HCT116 (cell line): ENCODE measurements around the gene PCSK2. TPM values are rescaled to one million over a fixed set of nuclear protein-coding genes. Genes with fewer than 3 reads are reported as not detected.

Experiments used
- ATAC-seq: fragments of 200-7000 bp; cut with Tn5 transposase; 2 replicates; pipeline ENCODE4 v1.9.1; 2020; ENCODE audit warnings: mild to moderate bottlenecking, moderate library complexity
- BruUV-seq: library from RNA; stranded (reverse); fragments of 400-500 nt; replicated peaks from 2 replicates; lab custom pipeline; 2021; lab: Mats Ljungman, UMichigan
- CTCF ChIA-PET: fragments of 300-600 bp; sonication (Branson Sonifier 250); formaldehyde crosslinking; loops from one replicate; lab custom pipeline; 2021; ENCODE audit warnings: antibody characterized with exemption; lab: Charles Lee
- POLR2A ChIA-PET: fragments of 300-600, 350-600 bp; sonication (Branson Sonifier 250); formaldehyde crosslinking; loops from one replicate; lab custom pipeline; 2021; ENCODE audit warnings: antibody characterized with exemption; lab: Charles Lee
- RAD21 ChIA-PET, 2 experiments: fragments of 300-600 bp; sonication (Branson Sonifier 250); formaldehyde crosslinking; loops; one replicate each; lab custom pipeline; 2023; ENCODE audit warnings: low total read pairs in 2 of 2; ENCODE audit not compliant: uncharacterized antibody in 2 of 2, unreplicated experiment in 2 of 2, low non-redundant PET in 1 of 2; lab: Charles Lee
- DNase-seq: peaks from one replicate; pipeline ENCODE4 v3.0.0-alpha.2; 2010; ENCODE audit warnings: low read depth, low spot score
- H2AFZ ChIP-seq: fragments of 200-600 bp; shearing (Covaris generic), sonication (generic); 2 replicates; pipeline ENCODE4 v1.6.1; 2017; ENCODE audit warnings: low read depth, mixed run types, mixed read lengths, antibody characterized with exemption, low read length; ENCODE audit not compliant: poor library complexity, severe bottlenecking
- H3K27ac ChIP-seq: 2 replicates; pipeline ENCODE4 v1.5.1; 2012; ENCODE audit warnings: low read depth, low read length
- H3K27me3 ChIP-seq: fragments of 200-600 bp; sonication (generic); 2 replicates; pipeline ENCODE4 v1.6.1; 2016; ENCODE audit warnings: mixed run types, low read length, mixed read lengths; ENCODE audit not compliant: insufficient read depth
- H3K36me3 ChIP-seq, 2 experiments: fragments of 200-500 bp in 1 of 2; fragments of 200-600 bp in 1 of 2; sonication (Bioruptor generic) in 1 of 2; sonication (generic) in 1 of 2; 2 replicates each; pipeline versions ENCODE4 v1.5.1 to v1.6.1; 2014 to 2016; ENCODE audit warnings: low read length in 2 of 2, inconsistent platforms in 1 of 2, mixed read lengths in 1 of 2, mixed run types in 1 of 2; ENCODE audit not compliant: insufficient read depth in 2 of 2, control insufficient read depth in 1 of 2
- H3K4me1 ChIP-seq, 2 experiments: fragments of 200-600 bp in 1 of 2; sonication (generic) in 1 of 2; 2 replicates each; pipeline versions ENCODE4 v1.5.1 to v1.6.1; 2012 to 2017; ENCODE audit warnings: low read length in 2 of 2, inconsistent platforms in 1 of 2, mild to moderate bottlenecking in 1 of 2, mixed read lengths in 1 of 2, mixed run types in 1 of 2, moderate library complexity in 1 of 2; ENCODE audit not compliant: insufficient read depth in 2 of 2, control insufficient read depth in 1 of 2
- H3K4me2 ChIP-seq: fragments of 200-600 bp; sonication (generic); 2 replicates; pipeline ENCODE4 v1.6.1; 2017; ENCODE audit warnings: mixed run types, low read length, mixed read lengths
- H3K4me3 ChIP-seq, 2 experiments: fragments of 200-600 bp in 1 of 2; sonication (generic) in 1 of 2; replicated peaks in 1 of 2; 2 replicates each; pipeline ENCODE4 v1.5.1; 2011 to 2016; ENCODE audit warnings: low read length in 2 of 2, control low read depth in 1 of 2, low read depth in 1 of 2, mild to moderate bottlenecking in 1 of 2, mixed read lengths in 1 of 2, mixed run types in 1 of 2
- H3K79me2 ChIP-seq: fragments of 200-600 bp; sonication (generic); 2 replicates; pipeline ENCODE4 v1.6.1; 2017; ENCODE audit warnings: mild to moderate bottlenecking, mixed run types, low read length, moderate library complexity, mixed read lengths; ENCODE audit not compliant: insufficient read depth
- H3K9ac ChIP-seq: fragments of 200-600 bp; sonication (generic); 2 replicates; pipeline ENCODE4 v1.6.1; 2016; ENCODE audit warnings: low read length, mixed read lengths
- H3K9me2 ChIP-seq: fragments of 200-600 bp; sonication (generic), shearing (Covaris generic); 2 replicates; pipeline ENCODE4 v1.6.1; 2017; ENCODE audit warnings: mixed run types, mild to moderate bottlenecking, moderate library complexity; ENCODE audit not compliant: insufficient read depth
- H3K9me3 ChIP-seq, 2 experiments: fragments of 200-500 bp in 1 of 2; fragments of 200-600 bp in 1 of 2; sonication (Bioruptor generic) in 1 of 2; sonication (generic) in 1 of 2; 2 replicates each; pipeline ENCODE4 v1.6.1; 2014 to 2017; ENCODE audit warnings: low read length in 2 of 2, mixed read lengths in 2 of 2, inconsistent platforms in 1 of 2, low read depth in 1 of 2, mild to moderate bottlenecking in 1 of 2, mixed run types in 1 of 2, moderate library complexity in 1 of 2; ENCODE audit not compliant: control insufficient read depth in 1 of 2, insufficient read depth in 1 of 2
- H4K20me1 ChIP-seq: fragments of 200-600 bp; sonication (generic), shearing (Covaris generic); 2 replicates; pipeline ENCODE4 v1.6.1; 2017; ENCODE audit warnings: mixed run types, mild to moderate bottlenecking, moderate library complexity; ENCODE audit not compliant: insufficient read depth
- CBX3 ChIP-seq: IDR thresholded peaks from 2 replicates; pipeline ENCODE4 v1.6.1; 2012; ENCODE audit warnings: low read depth
- CEBPB ChIP-seq: IDR thresholded peaks from 2 replicates; pipeline ENCODE4 v1.6.1; 2012; ENCODE audit warnings: low read depth
- ELF1 ChIP-seq: IDR thresholded peaks from 2 replicates; pipeline ENCODE4 v1.6.1; 2012; ENCODE audit warnings: low read depth, borderline replicate concordance
- EZH2 ChIP-seq: fragments of 200-600 bp; sonication (generic); IDR thresholded peaks from 2 replicates; pipeline ENCODE4 v1.6.1; 2017; ENCODE audit warnings: antibody characterized with exemption, mixed run types
- FOSL1 ChIP-seq: IDR thresholded peaks from 2 replicates; pipeline ENCODE4 v1.6.1; 2012; ENCODE audit warnings: low read depth
- POLR2A ChIP-seq: IDR thresholded peaks from 2 replicates; pipeline ENCODE4 v1.7.0; 2011; ENCODE audit warnings: borderline replicate concordance; ENCODE audit not compliant: insufficient read depth, insufficient read length; ENCODE audit errors: extremely low read depth
- POLR2AphosphoS5 ChIP-seq: IDR thresholded peaks from 2 replicates; pipeline ENCODE4 v1.6.1; 2011; ENCODE audit warnings: mild to moderate bottlenecking, low read depth, low read length, moderate library complexity
- RAD21 ChIP-seq: IDR thresholded peaks from 2 replicates; pipeline ENCODE4 v1.6.1; 2012; ENCODE audit warnings: low read depth, mild to moderate bottlenecking
- SIN3A ChIP-seq: IDR thresholded peaks from 2 replicates; pipeline ENCODE4 v1.6.1; 2012; ENCODE audit warnings: low read depth
- SP1 ChIP-seq: IDR thresholded peaks from 2 replicates; pipeline ENCODE4 v1.6.1; 2012; ENCODE audit warnings: low read depth
- SRF ChIP-seq: IDR thresholded peaks from 2 replicates; pipeline ENCODE4 v1.6.1; 2012; ENCODE audit warnings: low read depth
- TCF7L2 ChIP-seq: IDR thresholded peaks from 2 replicates; pipeline ENCODE4 v1.7.0; 2011; ENCODE audit warnings: borderline replicate concordance, inconsistent platforms; ENCODE audit not compliant: insufficient read depth, insufficient read length; ENCODE audit errors: extremely low read depth
- YY1 ChIP-seq: IDR thresholded peaks from 2 replicates; pipeline ENCODE4 v1.6.1; 2011; ENCODE audit warnings: low read length, low read depth, moderate library complexity, mild to moderate bottlenecking; ENCODE audit not compliant: insufficient replicate concordance; ENCODE audit errors: extremely low read depth
- ZNF274 ChIP-seq: fragments of 200-500 bp; sonication (Bioruptor generic); IDR thresholded peaks from 2 replicates; pipeline ENCODE4 v1.6.1; 2014; ENCODE audit warnings: mild to moderate bottlenecking, low read depth, low read length, inconsistent platforms
- intact Hi-C: fragments of 100-400 bp; cut with micrococcal nuclease; formaldehyde crosslinking; loops from 2 replicates; pipeline ENCODE4 v1.10.0; 2022
- total RNA-seq: library from RNA; stranded (reverse); gene quantifications from one replicate; pipeline ENCODE4 v1.2.1, GENCODE V29; 2021; ENCODE audit not compliant: unreplicated experiment
- TF ChIP-seq, protein P1 (sequence below): IDR thresholded peaks from 2 replicates; pipeline ENCODE4 v1.6.1; 2011; ENCODE audit warnings: mild to moderate bottlenecking, low read length, moderate library complexity; ENCODE audit not compliant: insufficient replicate concordance; ENCODE audit errors: extremely low read depth
- TF ChIP-seq, protein P2 (sequence below): IDR thresholded peaks from 2 replicates; pipeline ENCODE4 v1.6.1; 2012
- TF ChIP-seq, protein P3 (sequence below): IDR thresholded peaks from 2 replicates; pipeline ENCODE4 v1.6.1; 2012; ENCODE audit warnings: low read depth
- TF ChIP-seq, protein P4 (sequence below): IDR thresholded peaks from 2 replicates; pipeline ENCODE4 v1.6.1; 2012

Gene PCSK2
- total RNA-seq, 1 experiment from 2014 or later = not detected

DNA sequence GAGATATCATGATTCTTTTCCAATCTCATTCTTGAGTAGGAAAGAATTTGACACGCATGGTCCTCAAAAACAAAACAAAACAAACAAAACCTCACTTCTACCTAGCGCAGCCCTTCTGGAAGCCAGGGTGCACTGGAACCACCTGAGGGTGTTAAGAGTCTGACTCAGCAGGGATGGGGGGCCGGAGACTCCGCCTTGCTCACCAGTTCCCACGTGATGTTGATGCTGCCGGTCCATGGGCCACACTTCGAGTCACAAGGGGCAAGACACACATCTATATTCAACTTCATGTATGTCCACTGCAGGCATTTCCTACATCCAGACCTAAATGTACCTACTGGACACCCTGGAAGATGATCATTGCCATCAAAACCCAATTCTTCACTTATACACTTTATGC is 274.0 kb downstream of the PCSK2 start (continued):
- TF ChIP-seq, protein P1, sequence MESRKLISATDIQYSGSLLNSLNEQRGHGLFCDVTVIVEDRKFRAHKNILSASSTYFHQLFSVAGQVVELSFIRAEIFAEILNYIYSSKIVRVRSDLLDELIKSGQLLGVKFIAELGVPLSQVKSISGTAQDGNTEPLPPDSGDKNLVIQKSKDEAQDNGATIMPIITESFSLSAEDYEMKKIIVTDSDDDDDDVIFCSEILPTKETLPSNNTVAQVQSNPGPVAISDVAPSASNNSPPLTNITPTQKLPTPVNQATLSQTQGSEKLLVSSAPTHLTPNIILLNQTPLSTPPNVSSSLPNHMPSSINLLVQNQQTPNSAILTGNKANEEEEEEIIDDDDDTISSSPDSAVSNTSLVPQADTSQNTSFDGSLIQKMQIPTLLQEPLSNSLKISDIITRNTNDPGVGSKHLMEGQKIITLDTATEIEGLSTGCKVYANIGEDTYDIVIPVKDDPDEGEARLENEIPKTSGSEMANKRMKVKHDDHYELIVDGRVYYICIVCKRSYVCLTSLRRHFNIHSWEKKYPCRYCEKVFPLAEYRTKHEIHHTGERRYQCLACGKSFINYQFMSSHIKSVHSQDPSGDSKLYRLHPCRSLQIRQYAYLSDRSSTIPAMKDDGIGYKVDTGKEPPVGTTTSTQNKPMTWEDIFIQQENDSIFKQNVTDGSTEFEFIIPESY = no peak
- TF ChIP-seq SIN3A = no peak

DNA sequence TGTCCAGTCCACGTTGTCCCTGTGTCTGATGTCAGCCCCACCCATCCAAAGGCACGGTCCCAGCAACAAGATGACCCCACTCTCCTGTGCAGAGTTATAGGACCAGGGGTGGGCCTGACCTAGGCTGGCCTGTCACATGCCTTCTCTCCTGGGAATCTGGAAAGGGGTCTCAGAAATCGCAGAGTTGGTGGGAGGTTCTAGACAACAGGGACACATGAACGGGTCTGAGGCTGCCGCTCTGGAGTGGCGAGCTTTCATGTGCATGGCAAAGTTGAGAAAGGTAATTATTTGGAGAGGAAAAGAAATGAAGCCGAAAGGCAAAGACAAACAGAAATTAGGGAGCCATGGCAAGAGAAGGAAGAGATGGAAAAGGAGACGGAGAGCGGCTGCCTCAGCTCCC is 274.9 kb downstream of the PCSK2 start:
- DNase-seq = no peak
- Histone ChIP-seq H3K27me3 (no peaks in the 10 kb centered on the region), H3K36me3 (no peaks in the 10 kb centered on the region), H4K20me1 (no peaks in the 10 kb centered on the region), H2AFZ (no peak overlapping the region), H3K4me3 (no peak overlapping the region), H3K9me2 (no peaks in the 10 kb centered on the region), H3K4me1 (peaks cover 5 to 17% of the 10 kb centered on the region in 2 experiments; a peak in 3 of 4 replicates), H3K27ac (no peak overlapping the region), H3K9me3 (no peaks in the 10 kb centered on the region), H3K4me2 (no peak overlapping the region), H3K9ac (no peak overlapping the region), H3K79me2 (no peaks in the 10 kb centered on the region)
- intact Hi-C loops = loop anchor here (10.0 kb wide), 1 partner anchor 393 kb away; no protein-coding TSS in a partner anchor
- CTCF ChIA-PET = no interaction called here
- RAD21 ChIA-PET = no interaction called here
- TF ChIP-seq, protein P2, sequence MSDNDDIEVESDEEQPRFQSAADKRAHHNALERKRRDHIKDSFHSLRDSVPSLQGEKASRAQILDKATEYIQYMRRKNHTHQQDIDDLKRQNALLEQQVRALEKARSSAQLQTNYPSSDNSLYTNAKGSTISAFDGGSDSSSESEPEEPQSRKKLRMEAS = no peak
- no peak for TF ChIP-seq CBX3
- TF ChIP-seq SRF = no peak
- TF ChIP-seq SP1 = no peak
- TF ChIP-seq YY1 = no peak
- TF ChIP-seq FOSL1 = no peak
- TF ChIP-seq CEBPB = no peak
- no peak for TF ChIP-seq EZH2
- TF ChIP-seq ZNF274 = no peak
- TF ChIP-seq TCF7L2 = no peak
- TF ChIP-seq, protein P3, sequence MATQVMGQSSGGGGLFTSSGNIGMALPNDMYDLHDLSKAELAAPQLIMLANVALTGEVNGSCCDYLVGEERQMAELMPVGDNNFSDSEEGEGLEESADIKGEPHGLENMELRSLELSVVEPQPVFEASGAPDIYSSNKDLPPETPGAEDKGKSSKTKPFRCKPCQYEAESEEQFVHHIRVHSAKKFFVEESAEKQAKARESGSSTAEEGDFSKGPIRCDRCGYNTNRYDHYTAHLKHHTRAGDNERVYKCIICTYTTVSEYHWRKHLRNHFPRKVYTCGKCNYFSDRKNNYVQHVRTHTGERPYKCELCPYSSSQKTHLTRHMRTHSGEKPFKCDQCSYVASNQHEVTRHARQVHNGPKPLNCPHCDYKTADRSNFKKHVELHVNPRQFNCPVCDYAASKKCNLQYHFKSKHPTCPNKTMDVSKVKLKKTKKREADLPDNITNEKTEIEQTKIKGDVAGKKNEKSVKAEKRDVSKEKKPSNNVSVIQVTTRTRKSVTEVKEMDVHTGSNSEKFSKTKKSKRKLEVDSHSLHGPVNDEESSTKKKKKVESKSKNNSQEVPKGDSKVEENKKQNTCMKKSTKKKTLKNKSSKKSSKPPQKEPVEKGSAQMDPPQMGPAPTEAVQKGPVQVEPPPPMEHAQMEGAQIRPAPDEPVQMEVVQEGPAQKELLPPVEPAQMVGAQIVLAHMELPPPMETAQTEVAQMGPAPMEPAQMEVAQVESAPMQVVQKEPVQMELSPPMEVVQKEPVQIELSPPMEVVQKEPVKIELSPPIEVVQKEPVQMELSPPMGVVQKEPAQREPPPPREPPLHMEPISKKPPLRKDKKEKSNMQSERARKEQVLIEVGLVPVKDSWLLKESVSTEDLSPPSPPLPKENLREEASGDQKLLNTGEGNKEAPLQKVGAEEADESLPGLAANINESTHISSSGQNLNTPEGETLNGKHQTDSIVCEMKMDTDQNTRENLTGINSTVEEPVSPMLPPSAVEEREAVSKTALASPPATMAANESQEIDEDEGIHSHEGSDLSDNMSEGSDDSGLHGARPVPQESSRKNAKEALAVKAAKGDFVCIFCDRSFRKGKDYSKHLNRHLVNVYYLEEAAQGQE = no peak
- TF ChIP-seq SIN3A = no peak
- no peak for TF ChIP-seq ELF1
- TF ChIP-seq, protein P4, sequence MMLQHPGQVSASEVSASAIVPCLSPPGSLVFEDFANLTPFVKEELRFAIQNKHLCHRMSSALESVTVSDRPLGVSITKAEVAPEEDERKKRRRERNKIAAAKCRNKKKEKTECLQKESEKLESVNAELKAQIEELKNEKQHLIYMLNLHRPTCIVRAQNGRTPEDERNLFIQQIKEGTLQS = no peak
- TF ChIP-seq POLR2AphosphoS5 = no peak
- no peak for TF ChIP-seq RAD21
- TF ChIP-seq, protein P1 = no peak
- no peak for TF ChIP-seq POLR2A
- ATAC-seq = no peak
- POLR2A ChIA-PET = no interaction called here
- BruUV-seq = no TSS peak
